B cell (primary cell): Measurements from ENCODE around the gene HIBCH.

Experiments
- CTCF ChIP-seq: fragments of 200-600 bp; IDR thresholded peaks from one replicate; pipeline ENCODE4 v1.8.0; 2022; ENCODE audit warnings: antibody characterized with exemption, mild to moderate bottlenecking
- EZH2 ChIP-seq: IDR thresholded peaks from 2 replicates; pipeline ENCODE4 v1.6.1; 2012; ENCODE audit warnings: borderline replicate concordance, low read depth, mild to moderate bottlenecking, moderate library complexity, low read length; ENCODE audit not compliant: insufficient read depth, poor library complexity, severe bottlenecking

DNA sequence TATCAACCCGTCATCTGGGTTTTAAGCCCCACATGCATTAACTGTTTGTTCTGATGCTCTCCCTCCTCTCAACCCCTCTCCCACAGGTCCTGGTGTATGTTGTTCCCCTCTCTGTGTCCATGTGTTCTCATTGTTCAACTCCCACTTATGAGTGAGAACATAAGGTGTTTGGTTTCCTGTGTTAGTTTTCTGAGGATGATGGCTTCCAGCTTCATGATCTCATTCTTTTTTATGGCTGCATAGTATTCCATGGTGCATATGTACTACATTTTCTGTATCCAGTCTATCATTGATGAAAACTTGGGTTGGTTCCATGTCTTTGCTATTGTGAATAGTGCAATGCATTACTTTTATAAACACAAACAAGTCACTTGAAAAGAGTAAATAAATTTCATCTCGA is 16.8 kb upstream of the HIBCH start:
- TF ChIP-seq CTCF (no peak), EZH2 (no peak)
